NAMALWA (cell line): ENCODE results near the gene TSSC4.

Experiments
- DNase-seq: peaks from one replicate; pipeline ENCODE4 v3.0.0-alpha.2; 2015; ENCODE audit warnings: low spot score

TSSC4 gene

GRCh38 chr11:2447951-2448650, 47.6 kb downstream of the TSSC4 start:
- DNase-seq = no peak

DNA sequence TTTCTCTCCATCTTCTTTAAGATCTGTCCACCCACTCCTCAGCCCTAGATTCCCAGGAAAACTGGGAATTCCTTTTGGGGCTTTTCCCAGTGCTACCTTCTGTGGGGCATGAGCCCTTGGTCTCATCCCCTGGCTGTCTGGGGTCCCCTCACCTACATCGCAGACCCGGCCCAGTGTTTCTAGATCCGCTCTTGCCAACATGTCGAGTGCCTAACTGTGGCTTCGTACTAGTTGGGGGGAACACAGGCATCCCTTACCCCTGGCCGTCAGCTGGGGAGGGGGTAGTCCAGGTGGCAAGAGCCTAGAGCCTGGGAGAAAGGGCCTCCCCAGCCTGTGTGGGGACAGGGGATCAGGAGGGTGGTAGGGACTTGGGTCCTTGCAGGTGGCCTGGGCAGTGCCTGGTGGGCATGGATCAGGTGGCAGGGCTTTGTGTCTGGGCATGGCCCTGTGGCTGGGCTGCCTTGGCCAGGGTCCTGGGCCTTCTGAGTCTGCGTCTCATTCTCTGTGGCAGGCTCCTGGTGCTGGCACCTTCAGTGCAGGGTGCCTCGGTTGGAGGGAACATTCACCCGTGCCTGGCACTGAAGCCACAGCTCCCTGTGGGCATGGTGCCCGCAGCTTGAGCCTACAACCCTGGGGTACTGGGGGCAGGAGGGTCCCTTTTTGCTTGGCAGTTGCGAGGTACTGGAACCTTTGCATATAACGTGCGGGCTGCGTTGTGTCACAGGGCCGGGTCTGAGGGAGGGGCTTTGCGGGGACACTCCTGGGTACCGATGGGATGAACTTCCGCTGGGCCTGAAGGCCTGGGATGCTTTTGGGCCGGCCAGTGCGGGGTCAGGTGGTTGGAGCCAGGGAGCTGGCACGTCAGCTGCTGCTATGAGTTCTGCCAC, 48.4 kb downstream of the TSSC4 start:
- DNase-seq = no peak

GRCh38 chr11:2449548-2450320, 49.2 kb downstream of the TSSC4 start:
- no peak for DNase-seq

- DNase-seq = no peak
Observed at GRCh38 chr11:2450321-2451041, 49.9 kb downstream of the TSSC4 start.

- DNase-seq = no peak
Observed at GRCh38 chr11:2451336-2451735, 50.8 kb downstream of the TSSC4 start.

GRCh38 chr11:2451916-2452315, 51.4 kb downstream of the TSSC4 start:
- DNase-seq = no peak

- DNase-seq = no peak
Observed at GRCh38 chr11:2452321-2453012, 51.9 kb downstream of the TSSC4 start.

GRCh38 chr11:2453436-2453835, 52.9 kb downstream of the TSSC4 start:
- DNase-seq = no peak
